NB4 (cell line): ENCODE results near the gene SERAC1.
"Not testable (repeated sequence)": the region's sequence is repeated elsewhere in the genome, so short reads cannot be mapped to it uniquely, and the experiment has no call there.

Source experiments
- DNase-seq: peaks from one replicate; pipeline ENCODE4 v3.0.0; 2010; ENCODE audit warnings: low read depth
- H3K4me3 ChIP-seq: one replicate; pipeline ENCODE4 v1.5.1; 2011; ENCODE audit warnings: mild to moderate bottlenecking, low read depth, low read length, moderate library complexity
- CTCF ChIP-seq: IDR thresholded peaks from one replicate; pipeline ENCODE4 v1.5.1; 2012; ENCODE audit warnings: low read depth, low read length
- MAX ChIP-seq: IDR thresholded peaks from 2 replicates; pipeline ENCODE4 v1.6.1; 2011; ENCODE audit warnings: low read depth, low read length
- MYC ChIP-seq: IDR thresholded peaks from 2 replicates; pipeline ENCODE4 v1.6.1; 2011; ENCODE audit warnings: low read depth, low read length
- POLR2A ChIP-seq: IDR thresholded peaks from 2 replicates; pipeline ENCODE4 v1.6.1; 2011; ENCODE audit warnings: mild to moderate bottlenecking; ENCODE audit not compliant: insufficient read length; ENCODE audit errors: extremely low read depth

SERAC1 gene

GRCh38 chr6:158188591-158188990, 20.5 kb upstream of the SERAC1 start:
- no peak for DNase-seq
- no peak overlapping the region for H3K4me3 ChIP-seq
- no peak for TF ChIP-seq MAX
- no peak for TF ChIP-seq MYC
- TF ChIP-seq POLR2A = no peak
- TF ChIP-seq CTCF = no peak

- no peak overlapping the region for H3K4me3 ChIP-seq
- DNase-seq = no peak
- TF ChIP-seq CTCF (no peak), MYC (no peak), POLR2A (no peak), MAX (no peak)
These were observed 17.8 kb upstream of the SERAC1 start for GRCh38 chr6:158185729-158186456.

- TF ChIP-seq POLR2A = no peak
- TF ChIP-seq MYC = no peak
- no peak for TF ChIP-seq MAX
- TF ChIP-seq CTCF = no peak
- H3K4me3 ChIP-seq = no peak overlapping the region
These were observed 16.5 kb upstream of the SERAC1 start for GRCh38 chr6:158184608-158185007.

GRCh38 chr6:158183174-158183972, 15.3 kb upstream of the SERAC1 start:
- DNase-seq = not testable (repeated sequence)

More at GRCh38 chr6:158184608-158185007, 16.5 kb upstream of the SERAC1 start:
- no peak for DNase-seq

GRCh38 chr6:158177712-158178111, 9.7 kb upstream of the SERAC1 start:
- not testable (repeated sequence) for H3K4me3 ChIP-seq, DNase-seq

More at GRCh38 chr6:158183174-158183972, 15.3 kb upstream of the SERAC1 start:
- H3K4me3 ChIP-seq = not testable (repeated sequence)

GRCh38 chr6:158175111-158175510, 7.0 kb upstream of the SERAC1 start:
- H3K4me3 ChIP-seq = no peak overlapping the region
- no peak for DNase-seq
- TF ChIP-seq POLR2A = no peak
- no peak for TF ChIP-seq MYC
- no peak for TF ChIP-seq MAX
- no peak for TF ChIP-seq CTCF
